H1 (cell line): ENCODE data around the gene SSMEM1. TPM values are rescaled to one million over a fixed set of nuclear protein-coding genes. Genes with fewer than 3 reads are reported as not detected.

Experiments used
- BRCA1 ChIP-seq: IDR thresholded peaks from 2 replicates; pipeline ENCODE4 v1.6.1; 2012; ENCODE audit warnings: low read depth, low read length, improper control_type of control experiment
- KDM4A ChIP-seq: IDR thresholded peaks from one replicate; pipeline ENCODE4 v1.7.1; 2012; ENCODE audit warnings: low read depth, mild to moderate bottlenecking, moderate library complexity, low read length, inconsistent platforms; ENCODE audit not compliant: severe bottlenecking
- MAFK ChIP-seq: IDR thresholded peaks from 2 replicates; pipeline ENCODE4 v1.6.1; 2012; ENCODE audit warnings: low read depth, mild to moderate bottlenecking, improper control_type of control experiment, low read length
- RAD21 ChIP-seq, 2 experiments: IDR thresholded peaks in 1 of 2; conservative IDR thresholded peaks in 1 of 2; 2 replicates each; pipeline ENCODE4 v1.6.1; 2011; ENCODE audit warnings: low read depth in 2 of 2, low read length in 2 of 2, improper control_type of control experiment in 1 of 2, inconsistent platforms in 1 of 2, mild to moderate bottlenecking in 1 of 2, moderate library complexity in 1 of 2
- SP2 ChIP-seq: IDR thresholded peaks from 2 replicates; pipeline ENCODE4 v1.6.1; 2012; ENCODE audit warnings: mild to moderate bottlenecking, low read length, inconsistent platforms
- polyA plus RNA-seq, 7 experiments: library from polyadenylated mRNA; depleted of rRNA in 3 of 7; stranded (reverse) in 5 of 7; unstranded in 2 of 7; fragments of >200 nt in 5 of 7; fragments of 200-250 nt in 2 of 7; gene quantifications; 1 replicate in 5 of 7; 2 replicates in 1 of 7; 4 replicates in 1 of 7; pipeline versions ENCODE4 v1.2.1 to v1.2.3, GENCODE V29; 2011 to 2013; ENCODE audit warnings: missing spikeins in 2 of 7, mixed read lengths in 2 of 7
- total RNA-seq: library from RNA; stranded (reverse); fragmentation: NEBNext Ultra II Directional; extraction: Animal tissue kit (Norgen Biotek cat#: 25700); gene quantifications from 2 replicates; pipeline ENCODE4 v1.2.1, GENCODE V29; 2021

The SSMEM1 gene
- total and polyA plus RNA-seq, 2 of the 8 experiments (the other 6 are each of a cell fraction or from before 2014, with no cell fraction given): not detected

GRCh38 chr7:130223646-130224045, 16.0 kb downstream of the SSMEM1 start (continued):
- TF ChIP-seq MAFK: no peak
- TF ChIP-seq KDM4A: no peak
- TF ChIP-seq SP2: no peak
- no peak for TF ChIP-seq RAD21 (IDR thresholded peaks at IDR 0.05 in 1 of 2, conservative IDR thresholded peaks at IDR 0.05 in 1 of 2; ENCODE audit: low read depth in 2 of 2, low read length in 2 of 2)
- no peak for TF ChIP-seq BRCA1
